Epidermal melanocyte (primary cell): ENCODE results near the gene SGIP1.
A peak's percentile ranks its signal among the peaks of the same experiment; 100 is the strongest.
"Not testable (repeated sequence)": the region's sequence is repeated elsewhere in the genome, so short reads cannot be mapped to it uniquely, and the experiment has no call there.

Source experiments
- DNase-seq: peaks from one replicate; pipeline ENCODE4 v3.0.0; 2011; ENCODE audit warnings: low spot score; ENCODE audit not compliant: insufficient read length

The SGIP1 gene

GRCh38 chr1:66728021-66728420 is 194.1 kb downstream of the SGIP1 start:
- no peak for DNase-seq

- not testable (repeated sequence) for DNase-seq
These were observed 194.8 kb downstream of the SGIP1 start for GRCh38 chr1:66728716-66729115.

- no peak for DNase-seq
These were observed 195.2 kb downstream of the SGIP1 start for GRCh38 chr1:66729119-66729518.

- no peak for DNase-seq
These were observed 195.6 kb downstream of the SGIP1 start for GRCh38 chr1:66729523-66729922.

GRCh38 chr1:66730462-66730861 is 196.5 kb downstream of the SGIP1 start:
- DNase-seq = no peak

GRCh38 chr1:66731170-66731865 is 197.4 kb downstream of the SGIP1 start:
- DNase-seq = no peak

- DNase-seq = no peak
These were observed 198.6 kb downstream of the SGIP1 start for GRCh38 chr1:66732407-66733166.

- DNase-seq = no peak
These were observed 199.5 kb downstream of the SGIP1 start for GRCh38 chr1:66733348-66734017.

GRCh38 chr1:66734531-66734930 is 200.6 kb downstream of the SGIP1 start:
- not testable (repeated sequence) for DNase-seq

- DNase-seq = no peak
These were observed 203.9 kb downstream of the SGIP1 start for GRCh38 chr1:66737836-66738235.

- DNase-seq = no peak
These were observed 205.6 kb downstream of the SGIP1 start for GRCh38 chr1:66739401-66740157.

GRCh38 chr1:66745451-66745850 is 211.5 kb downstream of the SGIP1 start:
- DNase-seq = no peak

- peak; percentile 17 for DNase-seq
These were observed 213.5 kb downstream of the SGIP1 start for GRCh38 chr1:66747501-66747900.

GRCh38 chr1:66750577-66750976 is 216.6 kb downstream of the SGIP1 start:
- no peak for DNase-seq

- no peak for DNase-seq
These were observed 217.2 kb downstream of the SGIP1 start for GRCh38 chr1:66751160-66751559.

- peak; percentile 19 for DNase-seq
These were observed 218.1 kb downstream of the SGIP1 start, which contains the start of gene DYNLT5 for GRCh38 chr1:66752000-66752592. Gene DYNLT5 (plus strand): TSS chr1:66752459. CDS start chr1:66754659, 2,200 bp downstream.

GRCh38 chr1:66752671-66753371 is 218.9 kb downstream of the SGIP1 start:
- no peak for DNase-seq

- no peak for DNase-seq
These were observed 223.8 kb downstream of the SGIP1 start for GRCh38 chr1:66757722-66758240.

GRCh38 chr1:66758241-66758755 is 224.3 kb downstream of the SGIP1 start:
- no peak for DNase-seq

- no peak for DNase-seq
These were observed 226.6 kb downstream of the SGIP1 start for GRCh38 chr1:66760506-66760905.
